KG1 (cell line): ENCODE measurements around the gene RBM8A.
A peak's percentile ranks its signal among the peaks of the same experiment; 100 is the strongest.

Experiments
- DNase-seq: peaks from one replicate; lab custom pipeline; 2025; lab: John Stamatoyannopoulos, UW

RBM8A gene

GRCh38 chr1:145927063-145927886 is at the start of gene RBM8A:
TSS of gene RBM8A (minus strand) at chr1:145927484. CDS start at chr1:145927426, 58 bp downstream.
- DNase-seq: peak; percentile 97

GRCh38 chr1:145977016-145977415 is 49.7 kb upstream of the RBM8A start:
- DNase-seq: no peak

GRCh38 chr1:145975216-145975615 is 47.9 kb upstream of the RBM8A start:
- DNase-seq: no peak

- no peak for DNase-seq
Observed at GRCh38 chr1:145974721-145975120, 47.4 kb upstream of the RBM8A start.

- no peak for DNase-seq
Observed at GRCh38 chr1:145972580-145972979, 45.3 kb upstream of the RBM8A start.

GRCh38 chr1:145967288-145967687 is 40.0 kb upstream of the RBM8A start:
- DNase-seq: no peak

- DNase-seq: no peak
Observed at GRCh38 chr1:145965119-145965744, 37.9 kb upstream of the RBM8A start.

- DNase-seq: peak; percentile 85
Observed at GRCh38 chr1:145964328-145965118, 37.2 kb upstream of the RBM8A start, which contains the start of the genes ANKRD34A and POLR3GL. TSS of gene ANKRD34A (minus strand) at chr1:145964575. CDS start at chr1:145961759, 2,816 bp downstream. TSS of gene POLR3GL (plus strand) at chr1:145964690. CDS start at chr1:145974866, 10,176 bp downstream.

GRCh38 chr1:145963265-145964019 is 36.2 kb upstream of the RBM8A start:
- DNase-seq: no peak

- DNase-seq: no peak
Observed at GRCh38 chr1:145962157-145963102, 35.1 kb upstream of the RBM8A start.

- DNase-seq: no peak
Observed at GRCh38 chr1:145961425-145962156, 34.3 kb upstream of the RBM8A start.

GRCh38 chr1:145961109-145961424 is 33.8 kb upstream of the RBM8A start:
- no peak for DNase-seq

- DNase-seq: no peak
Observed at GRCh38 chr1:145960468-145961108, 33.3 kb upstream of the RBM8A start.

- no peak for DNase-seq
Observed at GRCh38 chr1:145959957-145960467, 32.7 kb upstream of the RBM8A start.

- DNase-seq: no peak
Observed at GRCh38 chr1:145959333-145959732, 32.0 kb upstream of the RBM8A start.

- DNase-seq: no peak
Observed at GRCh38 chr1:145958734-145959133, 31.4 kb upstream of the RBM8A start.

- DNase-seq: peak; percentile 92
Observed at GRCh38 chr1:145957443-145958319, 30.4 kb upstream of the RBM8A start, which contains the start of gene LIX1L. TSS of gene LIX1L (minus strand) at chr1:145958017. CDS start at chr1:145957927, 90 bp downstream.
